GM18502 (cell line): Measurements from ENCODE around the gene TNFRSF25.
"Not testable (repeated sequence)": the region's sequence is repeated elsewhere in the genome, so short reads cannot be mapped to it uniquely, and the experiment has no call there.

Source experiments
- ATAC-seq: cut with Tn5 transposase; IDR thresholded peaks from one replicate; pipeline ENCODE4 v1.9.1; 2021; ENCODE audit warnings: mild to moderate bottlenecking; ENCODE audit not compliant: unreplicated experiment, poor library complexity

The TNFRSF25 gene

GRCh38 chr1:6455752-6456520 is 10.0 kb downstream of the TNFRSF25 start:
- not testable (repeated sequence) for ATAC-seq

- no peak for ATAC-seq
Observed at GRCh38 chr1:6454856-6455751, 10.9 kb downstream of the TNFRSF25 start.

- not testable (repeated sequence) for ATAC-seq
Observed at GRCh38 chr1:6453895-6454855, 11.8 kb downstream of the TNFRSF25 start.

GRCh38 chr1:6450943-6451373 is 15.0 kb downstream of the TNFRSF25 start:
- no peak for ATAC-seq

- not testable (repeated sequence) for ATAC-seq
Observed at GRCh38 chr1:6450486-6450885, 15.5 kb downstream of the TNFRSF25 start.

GRCh38 chr1:6450005-6450450 is 15.9 kb downstream of the TNFRSF25 start:
- ATAC-seq = no peak

- no peak for ATAC-seq
Observed at GRCh38 chr1:6448749-6449631, 17.0 kb downstream of the TNFRSF25 start.

GRCh38 chr1:6447818-6448748 is 17.9 kb downstream of the TNFRSF25 start:
- no peak for ATAC-seq

- ATAC-seq = no peak
Observed at GRCh38 chr1:6447016-6447817, 18.8 kb downstream of the TNFRSF25 start.

GRCh38 chr1:6446665-6447015 is 19.3 kb downstream of the TNFRSF25 start:
- no peak for ATAC-seq

GRCh38 chr1:6445929-6446328 is 20.0 kb downstream of the TNFRSF25 start:
- not testable (repeated sequence) for ATAC-seq

- no peak for ATAC-seq
Observed at GRCh38 chr1:6445062-6445763, 20.8 kb downstream of the TNFRSF25 start.

GRCh38 chr1:6444377-6444776 is 21.6 kb downstream of the TNFRSF25 start:
- ATAC-seq = no peak

- ATAC-seq = no peak
Observed at GRCh38 chr1:6443339-6444115, 22.4 kb downstream of the TNFRSF25 start.

GRCh38 chr1:6441586-6441985 is 24.4 kb downstream of the TNFRSF25 start:
- no peak for ATAC-seq
